Activated effector memory CD4-positive, alpha-beta T cell treated with anti-CD3 and anti-CD28 coated beads, Interleukin-2, amount 50 U/mL, for 16 hours (primary cell): ENCODE results near the gene PTPRJ.

Experiments
- DNase-seq: peaks from one replicate; pipeline ENCODE4 v3.0.0-alpha.2; 2020

The PTPRJ gene

GRCh38 chr11:48075637-48076036, 95.3 kb downstream of the PTPRJ start:
- DNase-seq: no peak

- DNase-seq: no peak
These were observed 96.9 kb downstream of the PTPRJ start for GRCh38 chr11:48077251-48077650.

- DNase-seq: no peak
These were observed 98.3 kb downstream of the PTPRJ start for GRCh38 chr11:48078689-48079088.

GRCh38 chr11:48079596-48079995, 99.2 kb downstream of the PTPRJ start:
- no peak for DNase-seq

GRCh38 chr11:48080301-48080861, 100.0 kb downstream of the PTPRJ start:
- no peak for DNase-seq

- no peak for DNase-seq
These were observed 101.0 kb downstream of the PTPRJ start for GRCh38 chr11:48081151-48082010.

- DNase-seq: no peak
These were observed 102.4 kb downstream of the PTPRJ start for GRCh38 chr11:48082771-48083170.

GRCh38 chr11:48083421-48083820, 103.1 kb downstream of the PTPRJ start:
- DNase-seq: no peak

- DNase-seq: no peak
These were observed 105.3 kb downstream of the PTPRJ start for GRCh38 chr11:48085688-48086087.

GRCh38 chr11:48087422-48087821, 107.1 kb downstream of the PTPRJ start:
- DNase-seq: no peak

- no peak for DNase-seq
These were observed 107.8 kb downstream of the PTPRJ start for GRCh38 chr11:48087974-48088681.

- no peak for DNase-seq
These were observed 108.3 kb downstream of the PTPRJ start for GRCh38 chr11:48088682-48089050.

- DNase-seq: no peak
These were observed 109.8 kb downstream of the PTPRJ start for GRCh38 chr11:48090174-48090573.

GRCh38 chr11:48091426-48092102, 111.2 kb downstream of the PTPRJ start:
- DNase-seq: no peak

- no peak for DNase-seq
These were observed 113.0 kb downstream of the PTPRJ start for GRCh38 chr11:48093323-48093722.

GRCh38 chr11:48093795-48094642, 113.7 kb downstream of the PTPRJ start:
- DNase-seq: no peak

GRCh38 chr11:48094643-48095339, 114.4 kb downstream of the PTPRJ start:
- DNase-seq: no peak

- no peak for DNase-seq
These were observed 115.6 kb downstream of the PTPRJ start for GRCh38 chr11:48095779-48096470.

- DNase-seq: no peak
These were observed 116.5 kb downstream of the PTPRJ start for GRCh38 chr11:48096588-48097525.

GRCh38 chr11:48098024-48098423, 117.7 kb downstream of the PTPRJ start:
- DNase-seq: no peak
